Liver (tissue), 5 donors: ENCODE data around the gene CNNM2. TPM values are rescaled to one million over a fixed set of nuclear protein-coding genes. Genes with fewer than 3 reads are reported as not detected.

Source experiments
- polyA plus RNA-seq, 2 donors: library from polyadenylated mRNA; stranded (reverse) in 1 of 2; unstranded in 1 of 2; fragments of 200-250 nt in 1 of 2; fragments of >200 nt in 1 of 2; fragmentation: Nextera tagmentation in 1 of 2; extraction: Ambion mirVana in 1 of 2; gene quantifications; one replicate each; pipeline versions ENCODE4 v1.2.1 to v1.2.3, GENCODE V29; 2013 to 2015
- small RNA-seq: library from RNA; depleted of rRNA; stranded (forward); fragments of <200 nt; gene quantifications from one replicate; pipeline ENCODE3, GENCODE V24; 2014
- total RNA-seq, 2 donors: library from RNA; depleted of rRNA; stranded (reverse); fragments of >200 nt; gene quantifications; one replicate each; pipeline ENCODE4 v1.2.3, GENCODE V29; 2014
- donor health status: healthy.
- donor health status: healthy.
- donor health status: healthy.

Gene CNNM2
- total and polyA plus RNA-seq, 4 donors = 2.0 to 10.8 (median 6.9) TPM

Small RNAs within 50 kb of the gene (small RNA-seq; reads per million reads assigned to genes)
- gene AS3MT (not detected), gene RF00026 (not detected), gene RF02271 (not detected)

Other genes with a start within 250 kb of the CNNM2 start
- gene ARL3, start 203.9 kb upstream of the CNNM2 start, total RNA-seq = 1 to 10 TPM; 1.0 to 2.2 TPM
- 1 to 10 TPM; 2.4 to 2.5 TPM for gene ARL3, start 203.9 kb upstream of the CNNM2 start, polyA plus RNA-seq
- 10 to 100 TPM; 18.1 to 22.6 TPM for gene SFXN2, start 203.7 kb upstream of the CNNM2 start, total RNA-seq
- gene SFXN2, start 203.7 kb upstream of the CNNM2 start, polyA plus RNA-seq = 10 to 100 TPM in 1 of 2 donors, 1 to 10 TPM in 1; 6.0 to 17.4 TPM
- 10 to 100 TPM; 25.3 to 43.6 TPM for gene WBP1L, start 174.3 kb upstream of the CNNM2 start, total RNA-seq
- gene WBP1L, start 174.3 kb upstream of the CNNM2 start, polyA plus RNA-seq = 10 to 100 TPM; 12.3 to 29.9 TPM
- gene CYP17A1, start 80.9 kb upstream of the CNNM2 start, total RNA-seq = 1 to 10 TPM in 1 of 2 donors, not detected in 1; 1.0 TPM
- 10 to 100 TPM in 1 of 2 donors, under 1 TPM in 1; 0.16 to 13.1 TPM for gene CYP17A1, start 80.9 kb upstream of the CNNM2 start, polyA plus RNA-seq
- gene BORCS7, start 64.0 kb upstream of the CNNM2 start, total RNA-seq = 10 to 100 TPM; 30.0 to 30.6 TPM
- 10 to 100 TPM; 30.5 to 55.0 TPM for gene BORCS7, start 64.0 kb upstream of the CNNM2 start, polyA plus RNA-seq
- 10 to 100 TPM; 18.8 to 38.1 TPM for gene AS3MT, start 48.8 kb upstream of the CNNM2 start, total RNA-seq
- gene AS3MT, start 48.8 kb upstream of the CNNM2 start, polyA plus RNA-seq = 10 to 100 TPM; 13.4 to 13.6 TPM